CD4-positive, alpha-beta T cell (primary cell): ENCODE results near the gene CUTC. TPM values are rescaled to one million over a fixed set of nuclear protein-coding genes. Genes with fewer than 3 reads are reported as not detected.
"Not testable (repeated sequence)": the region's sequence is repeated elsewhere in the genome, so short reads cannot be mapped to it uniquely, and the experiment has no call there.

Experiments used
- ATAC-seq: fragments of 200-7000 bp; cut with Tn5 transposase; one replicate; pipeline ENCODE4 v1.10.0; 2022; ENCODE audit warnings: mild to moderate bottlenecking; ENCODE audit not compliant: poor library complexity
- CTCF ChIA-PET: fragments of 350-600 bp; sonication (Branson Sonifier 250); formaldehyde crosslinking; loops from one replicate; lab custom pipeline; 2021; ENCODE audit warnings: antibody characterized with exemption, inconsistent platforms; lab: Charles Lee
- POLR2A ChIA-PET: fragments of 350-600 bp; sonication (Branson Sonifier 250); formaldehyde crosslinking; loops from one replicate; lab custom pipeline; 2021; ENCODE audit warnings: antibody characterized with exemption, inconsistent platforms; lab: Charles Lee
- DNase-seq, 14 experiments: peaks; one replicate each; pipeline ENCODE4 v3.0.0-alpha.2; 2013 to 2020; ENCODE audit warnings: mixed read lengths in 2 of 14
- H3K27ac ChIP-seq, 2 donors: one replicate each; pipeline versions ENCODE4 v1.5.1 to v1.7.0; 2013; ENCODE audit warnings: low read length in 2 of 2, low read depth in 1 of 2, mild to moderate bottlenecking in 1 of 2
- H3K27me3 ChIP-seq, 2 experiments: 1 replicate in 1 of 2; 2 replicates in 1 of 2; pipeline versions ENCODE4 v1.6.1 to v1.7.0; 2013; ENCODE audit warnings: low read length in 2 of 2, control low read depth in 1 of 2, mild to moderate bottlenecking in 1 of 2, moderate library complexity in 1 of 2; ENCODE audit not compliant: insufficient read depth in 2 of 2, control insufficient read depth in 1 of 2
- H3K36me3 ChIP-seq: one replicate; pipeline ENCODE4 v1.6.1; 2013; ENCODE audit warnings: low read length, control low read depth; ENCODE audit not compliant: insufficient read depth
- H3K4me1 ChIP-seq: one replicate; pipeline ENCODE4 v1.6.1; 2013; ENCODE audit warnings: low read length, control low read depth; ENCODE audit not compliant: insufficient read depth
- H3K4me3 ChIP-seq: one replicate; pipeline ENCODE4 v1.5.1; 2013; ENCODE audit warnings: mild to moderate bottlenecking, low read length, moderate library complexity
- H3K9me3 ChIP-seq, 2 experiments: 1 replicate in 1 of 2; 2 replicates in 1 of 2; pipeline versions ENCODE4 v1.6.1 to v1.7.0; 2013; ENCODE audit warnings: low read length in 2 of 2, mild to moderate bottlenecking in 2 of 2, control low read depth in 1 of 2, moderate library complexity in 1 of 2; ENCODE audit not compliant: control insufficient read depth in 1 of 2, insufficient read depth in 1 of 2
- H3K27ac Mint-ChIP-seq: one replicate; pipeline ENCODE4 v1.8.0; 2020; ENCODE audit warnings: mixed read lengths
- H3K27me3 Mint-ChIP-seq: one replicate; pipeline ENCODE4 v1.8.0; 2021; ENCODE audit warnings: mixed read lengths
- H3K36me3 Mint-ChIP-seq: one replicate; pipeline ENCODE4 v1.8.0; 2021; ENCODE audit warnings: low read depth, mixed read lengths
- H3K4me1 Mint-ChIP-seq: one replicate; pipeline ENCODE4 v1.8.0; 2021; ENCODE audit warnings: low read depth, mixed read lengths
- H3K4me3 Mint-ChIP-seq: one replicate; pipeline ENCODE4 v1.8.0; 2020; ENCODE audit warnings: mild to moderate bottlenecking, mixed read lengths
- H3K9me3 Mint-ChIP-seq: one replicate; pipeline ENCODE4 v1.8.0; 2020; ENCODE audit warnings: mixed read lengths
- CTCF ChIP-seq: fragments of 200-600 bp; IDR thresholded peaks from one replicate; pipeline ENCODE4 v1.8.0; 2022; ENCODE audit warnings: antibody characterized with exemption, mild to moderate bottlenecking
- intact Hi-C, 2 experiments: fragments of 100-400 bp; cut with DNase I in 1 of 2; cut with micrococcal nuclease in 1 of 2; formaldehyde crosslinking; loops; one replicate each; pipeline versions ENCODE4 v1.15.1 to v1.9.0; 2023 to 2025; cut with DNase I, micrococcal nuclease
- total RNA-seq, 174 experiments: library from RNA in 2 of 174; stranded (reverse) in 2 of 174; gene quantifications; one replicate each; pipeline ENCODE4 v1.2.3 and lab custom pipeline; 2021 to 2026

Gene CUTC
- total RNA-seq, 2 experiments from 2014 or later, result 14.1 to 16.0 TPM

DNA sequence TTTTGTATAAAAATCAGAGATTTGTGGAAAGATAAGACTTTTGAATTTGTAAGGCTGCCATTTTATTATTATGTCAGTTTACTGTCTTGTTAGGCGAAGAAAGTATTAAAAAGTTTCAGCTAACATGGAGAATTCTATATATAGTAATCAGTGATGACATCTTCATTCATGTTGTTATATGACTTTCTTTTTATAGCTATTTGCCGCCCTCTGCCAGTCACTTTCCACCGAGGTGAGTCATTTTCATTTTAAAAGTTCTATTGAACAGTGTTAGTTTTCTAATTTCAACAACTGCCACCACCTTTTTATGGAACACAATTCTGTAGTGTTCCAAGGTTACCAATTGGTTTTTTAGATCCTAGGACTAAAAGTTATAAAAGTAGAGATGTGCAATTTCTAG, 11.8 kb downstream of the CUTC start:
- Histone ChIP-seq H3K9me3 (peaks cover 0 to 24% of the 10 kb centered on the region in 2 experiments), H3K27me3 (no peaks in the 10 kb centered on the region), H3K27ac (no peak overlapping the region), H3K4me1 (no peaks in the 10 kb centered on the region), H3K36me3 (peaks cover 96% of the 10 kb centered on the region), H3K4me3 (no peak overlapping the region)
- ChIA-PET POLR2A (interaction anchor here (1.6 kb wide), 1 partner anchor 12 kb away, joined by 8 read pairs; the partner anchor contains the start of genes COX15 and CUTC), CTCF (interaction anchor here (2.1 kb wide), 1 partner anchor 11 kb away, joined by 7 read pairs; the partner anchor contains the start of genes COX15 and CUTC)
- no peaks in the 10 kb centered on the region for H3K27me3 Mint-ChIP-seq
- peaks cover 98% of the 10 kb centered on the region for H3K36me3 Mint-ChIP-seq
- no peak overlapping the region for H3K4me3 Mint-ChIP-seq
- ATAC-seq (no peak), DNase-seq (no peak)
- H3K27ac Mint-ChIP-seq, result no peak overlapping the region
- TF ChIP-seq CTCF, result no peak
- peaks cover 17% of the 10 kb centered on the region for H3K4me1 Mint-ChIP-seq
- intact Hi-C loops, result no loop called here
- peaks cover 12% of the 10 kb centered on the region for H3K9me3 Mint-ChIP-seq

GRCh38 chr10:99746166-99746565, 14.1 kb downstream of the CUTC start:
- H3K4me1 Mint-ChIP-seq, result peaks cover 20% of the 10 kb centered on the region
- H3K4me3 ChIP-seq, intact Hi-C loops, POLR2A ChIA-PET, H3K27me3 Mint-ChIP-seq, H3K27ac Mint-ChIP-seq, H3K9me3 Mint-ChIP-seq, DNase-seq, H3K9me3 ChIP-seq, H3K4me1 ChIP-seq, H3K4me3 Mint-ChIP-seq, H3K27me3 ChIP-seq, CTCF ChIA-PET, H3K27ac ChIP-seq, ATAC-seq: not testable (repeated sequence)
- H3K36me3 Mint-ChIP-seq, result peaks cover 98% of the 10 kb centered on the region
- H3K36me3 ChIP-seq, result peaks cover 93% of the 10 kb centered on the region

DNA sequence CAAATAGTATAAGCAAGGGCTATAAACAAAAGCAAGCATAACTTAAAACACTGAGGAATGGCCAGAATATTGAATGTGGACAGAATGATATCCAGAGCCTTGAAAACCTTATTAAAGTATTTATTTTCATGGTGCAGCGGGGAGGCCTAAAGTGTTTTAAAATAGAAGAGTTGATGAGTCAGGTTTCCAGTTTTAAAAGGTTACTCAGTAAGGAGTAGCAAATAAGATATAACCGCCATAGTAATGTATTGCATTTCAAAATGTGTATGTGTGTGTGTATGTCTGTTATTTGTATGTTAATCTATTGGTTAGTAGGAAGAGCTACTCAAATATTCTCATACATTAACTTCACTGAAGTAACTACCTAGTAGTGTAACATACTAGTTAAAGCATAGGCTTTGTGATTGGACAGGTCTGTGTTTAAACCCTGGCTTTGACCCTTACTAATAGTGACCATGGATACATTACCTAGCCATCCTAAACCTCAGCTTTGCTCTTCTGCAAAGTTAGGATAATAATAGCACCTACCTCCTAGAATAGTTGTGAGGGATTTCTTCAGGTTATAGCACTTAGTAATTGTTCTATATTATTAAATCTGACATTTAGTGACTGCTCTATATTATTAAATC, 16.9 kb downstream of the CUTC start:
- no peak overlapping the region for H3K27ac Mint-ChIP-seq
- POLR2A ChIA-PET, result interaction anchor here (1.1 kb wide), 1 partner anchor 90 kb away, joined by 3 read pairs; the partner anchor contains the start of gene ENTPD7

More for the DNA sequence above, 16.9 kb downstream of the CUTC start:
- CTCF ChIA-PET, result no interaction called here
- Mint-ChIP-seq H3K4me1 (peaks cover 5% of the 10 kb centered on the region), H3K4me3 (no peak overlapping the region), H3K36me3 (peaks cover 92% of the 10 kb centered on the region), H3K27me3 (no peaks in the 10 kb centered on the region), H3K9me3 (no peaks in the 10 kb centered on the region)
- H3K27ac ChIP-seq, result no peak overlapping the region
- H3K27me3 ChIP-seq, result no peaks in the 10 kb centered on the region
- ATAC-seq, result no peak
- peaks cover 91% of the 10 kb centered on the region for H3K36me3 ChIP-seq
- no peaks in the 10 kb centered on the region for H3K9me3 ChIP-seq
- no peak overlapping the region for H3K4me3 ChIP-seq
- DNase-seq, result no peak
- intact Hi-C loops, result no loop called here
- TF ChIP-seq CTCF, result no peak
- no peaks in the 10 kb centered on the region for H3K4me1 ChIP-seq
